ENCODE results near the gene COX6B2. TPM values are rescaled to one million over a fixed set of nuclear protein-coding genes. Genes with fewer than 3 reads are reported as not detected.

The COX6B2 gene
- total and polyA plus RNA-seq, 4 experiments from 2014 or later: 0.38 TPM; not detected in 3

- Mint-ChIP-seq H3K4me3 (peak overlapping the region; percentile 81 to 89 (median 86)), H3K4me1 (peaks cover 23 to 57% (median 37%) of the 10 kb centered on the region in 4 donors), H3K27me3 (no peaks in the 10 kb centered on the region), H3K9me3 (peaks cover 0 to 9% (median 0%) of the 10 kb centered on the region in 8 donors), H3K27ac (peak overlapping the region; percentile 24 to 74 (median 47)), H3K36me3 (peaks cover 13 to 26% of the 10 kb centered on the region in 2 donors)
- DNase-seq: no peak
- intact Hi-C loops (cut with micrococcal nuclease): loop anchor here (10.0 kb wide), 1 partner anchor 242 kb away; the partner anchor contains the start of gene ZNF784
- H3K4me3 ChIP-seq (ENCODE audit: low read length in 2 of 2): no peak overlapping the region
- H3K27ac ChIP-seq (ENCODE audit: low read depth, low read length): no peak overlapping the region
- peaks cover 35% of the 10 kb centered on the region for H3K4me1 ChIP-seq (ENCODE audit: insufficient read depth, low read length)
- H3K9me3 ChIP-seq (ENCODE audit: control insufficient read depth in 1 of 2, low read length in 2 of 2): no peaks in the 10 kb centered on the region
- POLR2A ChIA-PET (ENCODE audit: partially characterized antibody): interaction anchor here (1.6 to 12.9 kb wide), 7 partner anchors 11 to 127 kb away, joined by 5 to 247 read pairs (median 29); partner anchors contain the start of genes KMT5C, UBE2S and ZNF628
- CTCF ChIA-PET (ENCODE audit: partially characterized antibody): interaction anchor here (1.0 to 3.0 kb wide), 4 partner anchors 44 to 242 kb away, joined by 3 to 31 read pairs (median 13); partner anchors contain the start of gene KMT5C
- no peaks in the 10 kb centered on the region for H3K27me3 ChIP-seq (ENCODE audit: insufficient read depth, low read length)
- H3K36me3 ChIP-seq (ENCODE audit: insufficient read depth, low read length): peaks cover 9% of the 10 kb centered on the region
Measured at GRCh38 chr19:55382522-55383054, 28.1 kb upstream of the COX6B2 start.

- CTCF ChIA-PET (ENCODE audit: partially characterized antibody): interaction anchor here (3.0 kb wide), 1 partner anchor 44 kb away, joined by 23 read pairs; the partner anchor contains the start of gene KMT5C
- H3K4me3 Mint-ChIP-seq: peak overlapping the region in 7 of 8 donors; percentile 44 to 89 (median 71)
- H3K9me3 Mint-ChIP-seq: peaks cover 0 to 9% (median 0%) of the 10 kb centered on the region in 8 donors
- no peaks in the 10 kb centered on the region for H3K9me3 ChIP-seq (ENCODE audit: control insufficient read depth in 1 of 2, low read length in 2 of 2)
- peak in 1 of 5 donors; percentile 9 for DNase-seq
- no peaks in the 10 kb centered on the region for H3K27me3 ChIP-seq (ENCODE audit: insufficient read depth, low read length)
- H3K27ac ChIP-seq (ENCODE audit: low read depth, low read length): no peak overlapping the region
- H3K36me3 Mint-ChIP-seq: peaks cover 10 to 21% of the 10 kb centered on the region in 2 donors
- no peaks in the 10 kb centered on the region for H3K27me3 Mint-ChIP-seq
- peak overlapping the region in 3 of 7 donors; percentile 55 to 66 (median 62) for H3K27ac Mint-ChIP-seq
- intact Hi-C loops (cut with micrococcal nuclease): loop anchor here (10.0 kb wide), 1 partner anchor 243 kb away; the partner anchor contains the start of gene ZNF784
- H3K4me1 ChIP-seq (ENCODE audit: insufficient read depth, low read length): peaks cover 29% of the 10 kb centered on the region
- peaks cover 18 to 51% (median 31%) of the 10 kb centered on the region in 4 donors for H3K4me1 Mint-ChIP-seq
- H3K36me3 ChIP-seq (ENCODE audit: insufficient read depth, low read length): peaks cover 3% of the 10 kb centered on the region
- H3K4me3 ChIP-seq (ENCODE audit: low read length in 2 of 2): no peak overlapping the region
- POLR2A ChIA-PET (ENCODE audit: partially characterized antibody): no interaction called here
Measured at GRCh38 chr19:55382013-55382412, 27.5 kb upstream of the COX6B2 start.

GRCh38 chr19:55379174-55379573 is 24.7 kb upstream of the COX6B2 start:
- Histone ChIP-seq H3K4me3 (ENCODE audit: low read length in 2 of 2) (no peak overlapping the region), H3K27ac (ENCODE audit: low read depth, low read length) (no peak overlapping the region), H3K4me1 (ENCODE audit: insufficient read depth, low read length) (peaks cover 13% of the 10 kb centered on the region), H3K9me3 (ENCODE audit: control insufficient read depth in 1 of 2, low read length in 2 of 2) (no peaks in the 10 kb centered on the region), H3K27me3 (ENCODE audit: insufficient read depth, low read length) (no peaks in the 10 kb centered on the region), H3K36me3 (ENCODE audit: insufficient read depth, low read length) (no peaks in the 10 kb centered on the region)
- POLR2A ChIA-PET (ENCODE audit: partially characterized antibody): interaction anchor here (1.0 kb wide), 1 partner anchor 27 kb away, joined by 3 read pairs; no protein-coding TSS in a partner anchor
- peaks cover 0 to 2% of the 10 kb centered on the region in 2 donors for H3K36me3 Mint-ChIP-seq
- no peak overlapping the region for H3K27ac Mint-ChIP-seq
- no peak overlapping the region for H3K4me3 Mint-ChIP-seq
- peak in 1 of 5 donors; percentile 23 for DNase-seq
- intact Hi-C loops (cut with micrococcal nuclease): no loop called here
- peaks cover 2 to 3% of the 10 kb centered on the region in 2 donors for H3K27me3 Mint-ChIP-seq
- H3K4me1 Mint-ChIP-seq: peaks cover 8 to 23% (median 15%) of the 10 kb centered on the region in 4 donors
- CTCF ChIA-PET (ENCODE audit: partially characterized antibody): interaction anchor here (1.1 to 1.5 kb wide), 2 partner anchors 77 to 78 kb away, joined by 3 to 4 read pairs; no protein-coding TSS in a partner anchor
- no peaks in the 10 kb centered on the region for H3K9me3 Mint-ChIP-seq

- H3K36me3 ChIP-seq (ENCODE audit: insufficient read depth, low read length): no peaks in the 10 kb centered on the region
- POLR2A ChIA-PET (ENCODE audit: partially characterized antibody): no interaction called here
- Mint-ChIP-seq H3K36me3 (peaks cover 0 to 2% of the 10 kb centered on the region in 2 donors), H3K27me3 (peaks cover 6 to 8% of the 10 kb centered on the region in 2 donors), H3K9me3 (no peaks in the 10 kb centered on the region), H3K27ac (no peak overlapping the region), H3K4me1 (peaks cover 6 to 17% (median 14%) of the 10 kb centered on the region in 4 donors), H3K4me3 (no peak overlapping the region)
- CTCF ChIA-PET (ENCODE audit: partially characterized antibody): no interaction called here
- no peaks in the 10 kb centered on the region for H3K27me3 ChIP-seq (ENCODE audit: insufficient read depth, low read length)
- no peak overlapping the region for H3K27ac ChIP-seq (ENCODE audit: low read depth, low read length)
- peak in 1 of 5 donors; percentile 22 for DNase-seq
- H3K4me1 ChIP-seq (ENCODE audit: insufficient read depth, low read length): peaks cover 3% of the 10 kb centered on the region
- intact Hi-C loops (cut with micrococcal nuclease): no loop called here
- H3K4me3 ChIP-seq (ENCODE audit: low read length in 2 of 2): no peak overlapping the region
- H3K9me3 ChIP-seq (ENCODE audit: control insufficient read depth in 1 of 2, low read length in 2 of 2): no peaks in the 10 kb centered on the region
Measured at GRCh38 chr19:55377356-55378131, 23.0 kb upstream of the COX6B2 start.

GRCh38 chr19:55376241-55376933 is 21.9 kb upstream of the COX6B2 start, which contains the start of gene TMEM190:
Gene TMEM190 (plus strand): TSS chr19:55376826. CDS start chr19:55376854, 28 bp downstream.
- H3K4me1 ChIP-seq (ENCODE audit: insufficient read depth, low read length): no peaks in the 10 kb centered on the region
- H3K4me3 ChIP-seq (ENCODE audit: low read length in 2 of 2): no peak within 1 kb of the TSS
- Mint-ChIP-seq H3K4me1 (peaks cover 1 to 10% (median 5%) of the 10 kb centered on the region in 4 donors), H3K4me3 (no peak within 1 kb of the TSS), H3K36me3 (no peaks in the 10 kb centered on the region), H3K27me3 (peaks cover 16% of the 10 kb centered on the region in 2 donors), H3K27ac (peak within 1 kb of the TSS in 1 of 7 donors; percentile 61), H3K9me3 (no peaks in the 10 kb centered on the region)
- peaks cover 5% of the 10 kb centered on the region for H3K27me3 ChIP-seq (ENCODE audit: insufficient read depth, low read length)
- intact Hi-C loops (cut with micrococcal nuclease): no loop called here
- no peaks in the 10 kb centered on the region for H3K9me3 ChIP-seq (ENCODE audit: control insufficient read depth in 1 of 2, low read length in 2 of 2)
- no peaks in the 10 kb centered on the region for H3K36me3 ChIP-seq (ENCODE audit: insufficient read depth, low read length)
- H3K27ac ChIP-seq (ENCODE audit: low read depth, low read length): no peak within 1 kb of the TSS
- CTCF ChIA-PET (ENCODE audit: partially characterized antibody): no interaction called here
- no peak for DNase-seq
- POLR2A ChIA-PET (ENCODE audit: partially characterized antibody): interaction anchor here (1.0 to 1.4 kb wide), 2 partner anchors 13 to 31 kb away, joined by 3 read pairs; partner anchors contain the start of gene UBE2S

- peak in 1 of 5 donors; percentile 19 for DNase-seq
- peaks cover 6 to 13% (median 9%) of the 10 kb centered on the region in 4 donors for H3K4me1 Mint-ChIP-seq
- peaks cover 26% of the 10 kb centered on the region in 2 donors for H3K27me3 Mint-ChIP-seq
- no peak overlapping the region for H3K27ac ChIP-seq (ENCODE audit: low read depth, low read length)
- H3K4me3 ChIP-seq (ENCODE audit: low read length in 2 of 2): no peak overlapping the region
- no peak overlapping the region for H3K4me3 Mint-ChIP-seq
- H3K9me3 ChIP-seq (ENCODE audit: control insufficient read depth in 1 of 2, low read length in 2 of 2): no peaks in the 10 kb centered on the region
- H3K36me3 ChIP-seq (ENCODE audit: insufficient read depth, low read length): no peaks in the 10 kb centered on the region
- H3K9me3 Mint-ChIP-seq: peaks cover 0 to 4% (median 0%) of the 10 kb centered on the region in 8 donors
- CTCF ChIA-PET (ENCODE audit: partially characterized antibody): no interaction called here
- no peak overlapping the region for H3K27ac Mint-ChIP-seq
- peaks cover 7% of the 10 kb centered on the region for H3K4me1 ChIP-seq (ENCODE audit: insufficient read depth, low read length)
- intact Hi-C loops (cut with micrococcal nuclease): no loop called here
- H3K27me3 ChIP-seq (ENCODE audit: insufficient read depth, low read length): peaks cover 16% of the 10 kb centered on the region
- POLR2A ChIA-PET (ENCODE audit: partially characterized antibody): interaction anchor here (2.5 kb wide), 1 partner anchor 35 kb away, joined by 8 read pairs; the partner anchor contains the start of gene KMT5C
- no peaks in the 10 kb centered on the region for H3K36me3 Mint-ChIP-seq
Measured at GRCh38 chr19:55373993-55374757, 19.7 kb upstream of the COX6B2 start.
